HepG2 (cell line): ENCODE results near the gene ATOH8. TPM values are rescaled to one million over a fixed set of nuclear protein-coding genes. Genes with fewer than 3 reads are reported as not detected.
A peak's percentile ranks its signal among the peaks of the same experiment; 100 is the strongest.

Experiments
- CBX1 ChIP-seq: IDR thresholded peaks from one replicate; pipeline ENCODE4 v1.6.1; 2016; ENCODE audit warnings: antibody characterized with exemption, low read depth
- FLYWCH1 ChIP-seq: sonication (generic); formaldehyde crosslinking; IDR thresholded peaks from 2 replicates; pipeline ENCODE4 v1.8.1; 2023; ENCODE audit warnings: mild to moderate bottlenecking, missing genetic modification reagents
- FOXO4 ChIP-seq: sonication (generic); formaldehyde crosslinking; conservative IDR thresholded peaks from 2 replicates; pipeline ENCODE4 v1.8.1; 2023; ENCODE audit warnings: missing genetic modification reagents
- HBP1 ChIP-seq: IDR thresholded peaks from 2 replicates; pipeline ENCODE4 v1.6.1; 2016; ENCODE audit warnings: low read depth, control low read depth
- MED13 ChIP-seq: sonication (generic); formaldehyde crosslinking; IDR thresholded peaks from 2 replicates; pipeline ENCODE4 v1.5.0; 2020; ENCODE audit warnings: missing genetic modification reagents
- NFATC3 ChIP-seq: sonication (generic); formaldehyde crosslinking; IDR thresholded peaks from 2 replicates; pipeline ENCODE4 v1.5.1; 2020; ENCODE audit warnings: mild to moderate bottlenecking, missing genetic modification reagents
- NFKB2 ChIP-seq: sonication (generic); formaldehyde crosslinking; IDR thresholded peaks from 2 replicates; pipeline ENCODE4 v1.4.0; 2020; ENCODE audit warnings: missing genetic modification reagents, borderline replicate concordance
- PTBP1 ChIP-seq: fragments of 200-400 bp; formaldehyde crosslinking; IDR thresholded peaks from 2 replicates; pipeline ENCODE4 v1.6.1; 2018; ENCODE audit warnings: low read length, low read depth; ENCODE audit not compliant: poor library complexity, severe bottlenecking
- SNRNP70 ChIP-seq: fragments of 200-400 bp; formaldehyde crosslinking; IDR thresholded peaks from 2 replicates; pipeline ENCODE4 v1.6.1; 2017; ENCODE audit warnings: mild to moderate bottlenecking, low read depth, low read length, moderate library complexity
- ZMYM2 ChIP-seq: sonication (generic); formaldehyde crosslinking; IDR thresholded peaks from 2 replicates; pipeline ENCODE4 v1.8.0; 2022; ENCODE audit warnings: mild to moderate bottlenecking, missing genetic modification reagents
- ZNF136 ChIP-seq: sonication (generic); formaldehyde crosslinking; IDR thresholded peaks from 2 replicates; pipeline ENCODE4 v1.8.1; 2022; ENCODE audit warnings: low read depth, mild to moderate bottlenecking, moderate library complexity, missing genetic modification reagents
- ZNF232 ChIP-seq: sonication (generic); formaldehyde crosslinking; IDR thresholded peaks from 2 replicates; pipeline ENCODE4 v1.4.0; 2020; ENCODE audit warnings: missing genetic modification reagents, borderline replicate concordance
- ZNF292 ChIP-seq: sonication (generic); formaldehyde crosslinking; IDR thresholded peaks from 2 replicates; pipeline ENCODE4 v1.8.1; 2022; ENCODE audit warnings: mild to moderate bottlenecking, low read depth, missing genetic modification reagents, borderline replicate concordance
- ZNF30 ChIP-seq: sonication (generic); formaldehyde crosslinking; IDR thresholded peaks from 2 replicates; pipeline ENCODE4 v1.5.0; 2020; ENCODE audit warnings: mild to moderate bottlenecking, missing genetic modification reagents
- ZNF318 ChIP-seq: sonication (generic); formaldehyde crosslinking; IDR thresholded peaks from 2 replicates; pipeline ENCODE4 v1.4.0; 2020; ENCODE audit warnings: mild to moderate bottlenecking, missing genetic modification reagents
- ZNF335 ChIP-seq: sonication (generic); formaldehyde crosslinking; IDR thresholded peaks from 2 replicates; pipeline ENCODE4 v1.4.0; 2020; ENCODE audit warnings: missing genetic modification reagents
- ZNF670 ChIP-seq: sonication (generic); formaldehyde crosslinking; IDR thresholded peaks from 2 replicates; pipeline ENCODE4 v1.8.0; 2022; ENCODE audit warnings: mild to moderate bottlenecking, missing genetic modification reagents, borderline replicate concordance
- ZNF740 ChIP-seq: sonication (generic); formaldehyde crosslinking; IDR thresholded peaks from 2 replicates; pipeline ENCODE4 v1.4.0; 2020; ENCODE audit warnings: missing genetic modification reagents
- polyA plus RNA-seq, 8 experiments: library from polyadenylated mRNA; depleted of rRNA in 3 of 8; stranded (reverse) in 7 of 8; unstranded in 1 of 8; fragments of >200 nt; fragmentation: Illumina TruSeq in 4 of 8; extraction: Trizol in 4 of 8; gene quantifications; 2 replicates each; pipeline versions ENCODE4 v1.2.1 to v1.2.3, GENCODE V29; 2011 to 2016; ENCODE audit warnings: low read depth in 4 of 8, missing spikeins in 1 of 8, mixed read lengths in 1 of 8; ENCODE audit not compliant: insufficient read depth in 1 of 8
- total RNA-seq, 5 experiments: library from RNA; depleted of rRNA; stranded (reverse); fragments of >200 nt; fragmentation: Illumina TruSeq; extraction: Trizol; gene quantifications; 2 replicates each; pipeline ENCODE4 v1.2.3, GENCODE V29; 2016; ENCODE audit warnings: low read depth in 1 of 5

The ATOH8 gene
- total and polyA plus RNA-seq, 2 of the 13 experiments (the other 11 are each of a cell fraction or from before 2014, with no cell fraction given): 0.13 to 0.61 TPM

GRCh38 chr2:85772019-85772745 lies 18.4 kb downstream of the ATOH8 start (continued):
- TF ChIP-seq CBX1 (no peak), ZNF318 (no peak), ZNF136 (no peak), ZMYM2 (no peak), SNRNP70 (no peak), NFKB2 (CRISPR knock-in tag) (peak; percentile 71; the same call in 1 of the 2 replicates), PTBP1 (no peak), HBP1 (CRISPR knock-in tag) (no peak), ZNF232 (CRISPR knock-in tag) (0 out of 2 replicates have a peak, but pooled peaks have one; percentile 12), ZNF30 (CRISPR knock-in tag) (no peak), ZNF740 (CRISPR knock-in tag) (peak; percentile 69), ZNF670 (CRISPR knock-in tag) (no peak), MED13 (CRISPR knock-in tag) (no peak), NFATC3 (CRISPR knock-in tag) (no peak), ZNF292 (CRISPR knock-in tag) (no peak; the same call in 1 of the 2 replicates), ZNF335 (CRISPR knock-in tag) (0 out of 2 replicates have a peak, but pooled peaks have one; percentile 26), FOXO4 (CRISPR knock-in tag) (no peak), FLYWCH1 (no peak)
